ENCODE measurements around the gene SEC14L1.
"Not testable (repeated sequence)": the region's sequence is repeated elsewhere in the genome, so short reads cannot be mapped to it uniquely, and the experiment has no call there.

The SEC14L1 gene

GRCh38 chr17:77140878-77141767 is at the start of gene SEC14L1:
Gene SEC14L1, plus strand, starts transcription at chr17:77140969. Its CDS starts 2,628 bp downstream, at chr17:77143597.
- H3K27me3 ChIP-seq (ENCODE audit: low read depth, low read length): no peaks in the 10 kb centered on the region
- H3K4me1 ChIP-seq (ENCODE audit: control insufficient read depth in 1 of 2, insufficient read depth in 2 of 2, low read length in 2 of 2): peaks cover 11 to 19% of the 10 kb centered on the region in 2 donors
- no peaks in the 10 kb centered on the region for H3K9me3 ChIP-seq (ENCODE audit: control insufficient read depth in 1 of 2, low read length in 2 of 2)
- peaks cover 7 to 13% of the 10 kb centered on the region in 2 donors for H3K36me3 ChIP-seq (ENCODE audit: control insufficient read depth in 1 of 2, insufficient read depth in 2 of 2, low read length in 2 of 2)
- peak within 1 kb of the TSS; percentile 93 for H3K27ac ChIP-seq (ENCODE audit: low read length)
- H3K4me3 ChIP-seq (ENCODE audit: low read depth in 1 of 2, low read length in 2 of 2): peak within 1 kb of the TSS; percentile 75 to 78

GRCh38 chr17:77092025-77092424 is 48.7 kb upstream of the SEC14L1 start:
- H3K4me1 ChIP-seq (ENCODE audit: control insufficient read depth in 1 of 2, insufficient read depth in 2 of 2, low read length in 2 of 2): peaks cover 3 to 23% of the 10 kb centered on the region in 2 donors
- no peaks in the 10 kb centered on the region for H3K27me3 ChIP-seq (ENCODE audit: low read depth, low read length)
- H3K4me3 ChIP-seq (ENCODE audit: low read depth in 1 of 2, low read length in 2 of 2): no peak overlapping the region
- H3K36me3 ChIP-seq (ENCODE audit: control insufficient read depth in 1 of 2, insufficient read depth in 2 of 2, low read length in 2 of 2): peaks cover 22 to 36% of the 10 kb centered on the region in 2 donors
- no peak overlapping the region for H3K27ac ChIP-seq (ENCODE audit: low read length)
- H3K9me3 ChIP-seq (ENCODE audit: control insufficient read depth in 1 of 2, low read length in 2 of 2): no peaks in the 10 kb centered on the region

- Histone ChIP-seq H3K36me3 (ENCODE audit: control insufficient read depth in 1 of 2, insufficient read depth in 2 of 2, low read length in 2 of 2) (peaks cover 22 to 35% of the 10 kb centered on the region in 2 donors), H3K9me3 (ENCODE audit: control insufficient read depth in 1 of 2, low read length in 2 of 2) (no peaks in the 10 kb centered on the region), H3K27me3 (ENCODE audit: low read depth, low read length) (no peaks in the 10 kb centered on the region), H3K27ac (ENCODE audit: low read length) (no peak overlapping the region), H3K4me1 (ENCODE audit: control insufficient read depth in 1 of 2, insufficient read depth in 2 of 2, low read length in 2 of 2) (peaks cover 8 to 28% of the 10 kb centered on the region in 2 donors), H3K4me3 (ENCODE audit: low read depth in 1 of 2, low read length in 2 of 2) (no peak overlapping the region)
Observed at GRCh38 chr17:77095461-77095860, 45.3 kb upstream of the SEC14L1 start.

GRCh38 chr17:77096570-77097214 is 44.1 kb upstream of the SEC14L1 start:
- Histone ChIP-seq H3K27me3 (ENCODE audit: low read depth, low read length) (no peaks in the 10 kb centered on the region), H3K9me3 (ENCODE audit: control insufficient read depth in 1 of 2, low read length in 2 of 2) (no peaks in the 10 kb centered on the region), H3K27ac (ENCODE audit: low read length) (peak overlapping the region; percentile 0), H3K36me3 (ENCODE audit: control insufficient read depth in 1 of 2, insufficient read depth in 2 of 2, low read length in 2 of 2) (peaks cover 22 to 27% of the 10 kb centered on the region in 2 donors), H3K4me1 (ENCODE audit: control insufficient read depth in 1 of 2, insufficient read depth in 2 of 2, low read length in 2 of 2) (peaks cover 8 to 28% of the 10 kb centered on the region in 2 donors), H3K4me3 (ENCODE audit: low read depth in 1 of 2, low read length in 2 of 2) (no peak overlapping the region)

GRCh38 chr17:77097631-77098180 is 43.1 kb upstream of the SEC14L1 start:
- H3K27me3 ChIP-seq (ENCODE audit: low read depth, low read length): no peaks in the 10 kb centered on the region
- H3K4me3 ChIP-seq (ENCODE audit: low read depth in 1 of 2, low read length in 2 of 2): no peak overlapping the region
- H3K36me3 ChIP-seq (ENCODE audit: control insufficient read depth in 1 of 2, insufficient read depth in 2 of 2, low read length in 2 of 2): peaks cover 18 to 27% of the 10 kb centered on the region in 2 donors
- H3K9me3 ChIP-seq (ENCODE audit: control insufficient read depth in 1 of 2, low read length in 2 of 2): no peaks in the 10 kb centered on the region
- H3K27ac ChIP-seq (ENCODE audit: low read length): no peak overlapping the region
- H3K4me1 ChIP-seq (ENCODE audit: control insufficient read depth in 1 of 2, insufficient read depth in 2 of 2, low read length in 2 of 2): peaks cover 8 to 28% of the 10 kb centered on the region in 2 donors

GRCh38 chr17:77098884-77099545 is 41.8 kb upstream of the SEC14L1 start:
- H3K27ac ChIP-seq (ENCODE audit: low read length): peak overlapping the region; percentile 76
- H3K36me3 ChIP-seq (ENCODE audit: control insufficient read depth in 1 of 2, insufficient read depth in 2 of 2, low read length in 2 of 2): peaks cover 8 to 15% of the 10 kb centered on the region in 2 donors
- H3K9me3 ChIP-seq (ENCODE audit: control insufficient read depth in 1 of 2, low read length in 2 of 2): no peaks in the 10 kb centered on the region
- H3K27me3 ChIP-seq (ENCODE audit: low read depth, low read length): no peaks in the 10 kb centered on the region
- H3K4me1 ChIP-seq (ENCODE audit: control insufficient read depth in 1 of 2, insufficient read depth in 2 of 2, low read length in 2 of 2): peaks cover 8 to 28% of the 10 kb centered on the region in 2 donors
- peak overlapping the region in 1 of 2 donors; percentile 14 for H3K4me3 ChIP-seq (ENCODE audit: low read depth in 1 of 2, low read length in 2 of 2)

- H3K36me3 ChIP-seq (ENCODE audit: control insufficient read depth in 1 of 2, insufficient read depth in 2 of 2, low read length in 2 of 2): peaks cover 5% of the 10 kb centered on the region in 2 donors
- H3K9me3 ChIP-seq (ENCODE audit: control insufficient read depth in 1 of 2, low read length in 2 of 2): no peaks in the 10 kb centered on the region
- peaks cover 8 to 28% of the 10 kb centered on the region in 2 donors for H3K4me1 ChIP-seq (ENCODE audit: control insufficient read depth in 1 of 2, insufficient read depth in 2 of 2, low read length in 2 of 2)
- no peaks in the 10 kb centered on the region for H3K27me3 ChIP-seq (ENCODE audit: low read depth, low read length)
- peak overlapping the region; percentile 76 for H3K27ac ChIP-seq (ENCODE audit: low read length)
- no peak overlapping the region for H3K4me3 ChIP-seq (ENCODE audit: low read depth in 1 of 2, low read length in 2 of 2)
Observed at GRCh38 chr17:77099997-77100396, 40.8 kb upstream of the SEC14L1 start.

- Histone ChIP-seq H3K27ac (ENCODE audit: low read length) (no peak overlapping the region), H3K27me3 (ENCODE audit: low read depth, low read length) (no peaks in the 10 kb centered on the region), H3K4me1 (ENCODE audit: control insufficient read depth in 1 of 2, insufficient read depth in 2 of 2, low read length in 2 of 2) (peaks cover 8 to 24% of the 10 kb centered on the region in 2 donors), H3K4me3 (ENCODE audit: low read depth in 1 of 2, low read length in 2 of 2) (no peak overlapping the region), H3K9me3 (ENCODE audit: control insufficient read depth in 1 of 2, low read length in 2 of 2) (no peaks in the 10 kb centered on the region), H3K36me3 (ENCODE audit: control insufficient read depth in 1 of 2, insufficient read depth in 2 of 2, low read length in 2 of 2) (no peaks in the 10 kb centered on the region)
Observed at GRCh38 chr17:77101521-77102410, 39.0 kb upstream of the SEC14L1 start.

GRCh38 chr17:77102411-77103134 is 38.2 kb upstream of the SEC14L1 start:
- H3K4me1 ChIP-seq (ENCODE audit: control insufficient read depth in 1 of 2, insufficient read depth in 2 of 2, low read length in 2 of 2): peaks cover 8 to 21% of the 10 kb centered on the region in 2 donors
- H3K27ac ChIP-seq (ENCODE audit: low read length): not testable (repeated sequence)

GRCh38 chr17:77105706-77106105 is 35.1 kb upstream of the SEC14L1 start:
- Histone ChIP-seq H3K4me3 (ENCODE audit: low read depth in 1 of 2, low read length in 2 of 2) (no peak overlapping the region), H3K27me3 (ENCODE audit: low read depth, low read length) (no peaks in the 10 kb centered on the region), H3K36me3 (ENCODE audit: control insufficient read depth in 1 of 2, insufficient read depth in 2 of 2, low read length in 2 of 2) (no peaks in the 10 kb centered on the region), H3K9me3 (ENCODE audit: control insufficient read depth in 1 of 2, low read length in 2 of 2) (no peaks in the 10 kb centered on the region), H3K4me1 (ENCODE audit: control insufficient read depth in 1 of 2, insufficient read depth in 2 of 2, low read length in 2 of 2) (peaks cover 5 to 14% of the 10 kb centered on the region in 2 donors), H3K27ac (ENCODE audit: low read length) (no peak overlapping the region)

More at GRCh38 chr17:77102411-77103134, 38.2 kb upstream of the SEC14L1 start:
- H3K27me3 ChIP-seq (ENCODE audit: low read depth, low read length); H3K9me3 ChIP-seq (ENCODE audit: control insufficient read depth in 1 of 2, low read length in 2 of 2); H3K4me3 ChIP-seq (ENCODE audit: low read depth in 1 of 2, low read length in 2 of 2); H3K36me3 ChIP-seq (ENCODE audit: control insufficient read depth in 1 of 2, insufficient read depth in 2 of 2, low read length in 2 of 2): not testable (repeated sequence)

Data from muscle layer of duodenum (tissue), 2 donors.